Fibroblast of skin of abdomen (primary cell): Measurements from ENCODE around the gene ST6GALNAC2.

Experiments
- DNase-seq: peaks from one replicate; pipeline ENCODE4 v3.0.0-alpha.2; 2013

Gene ST6GALNAC2

GRCh38 chr17:76599694-76600460 is 14.2 kb upstream of the ST6GALNAC2 start:
- no peak for DNase-seq

- no peak for DNase-seq
These were observed 12.4 kb upstream of the ST6GALNAC2 start for GRCh38 chr17:76598004-76598439.

- no peak for DNase-seq
These were observed 11.7 kb upstream of the ST6GALNAC2 start for GRCh38 chr17:76597156-76598003.

GRCh38 chr17:76594690-76595089 is 9.0 kb upstream of the ST6GALNAC2 start:
- no peak for DNase-seq

GRCh38 chr17:76593959-76594358 is 8.3 kb upstream of the ST6GALNAC2 start:
- no peak for DNase-seq

GRCh38 chr17:76593384-76593826 is 7.7 kb upstream of the ST6GALNAC2 start:
- peak; percentile 12 for DNase-seq

- DNase-seq: no peak
These were observed 2.5 kb upstream of the ST6GALNAC2 start for GRCh38 chr17:76588182-76588581.

GRCh38 chr17:76586741-76587487 is 1.3 kb upstream of the ST6GALNAC2 start:
- no peak for DNase-seq

- no peak for DNase-seq
These were observed 519 bp downstream of the ST6GALNAC2 start for GRCh38 chr17:76585033-76585648.

GRCh38 chr17:76584427-76585032 is 1.1 kb downstream of the ST6GALNAC2 start:
- DNase-seq: no peak

- no peak for DNase-seq
These were observed 3.0 kb downstream of the ST6GALNAC2 start for GRCh38 chr17:76582660-76583059.

GRCh38 chr17:76581515-76581914 is 4.1 kb downstream of the ST6GALNAC2 start:
- DNase-seq: no peak

- DNase-seq: no peak
These were observed 6.4 kb downstream of the ST6GALNAC2 start for GRCh38 chr17:76579281-76579680.

GRCh38 chr17:76578376-76578775 is 7.3 kb downstream of the ST6GALNAC2 start:
- DNase-seq: no peak

- no peak for DNase-seq
These were observed 7.8 kb downstream of the ST6GALNAC2 start for GRCh38 chr17:76577876-76578275.

GRCh38 chr17:76576189-76576588 is 9.5 kb downstream of the ST6GALNAC2 start:
- DNase-seq: no peak

- DNase-seq: no peak
These were observed 10.1 kb downstream of the ST6GALNAC2 start for GRCh38 chr17:76575570-76575969.

- DNase-seq: no peak
These were observed 11.5 kb downstream of the ST6GALNAC2 start for GRCh38 chr17:76574166-76574565.

- DNase-seq: no peak
These were observed 12.6 kb downstream of the ST6GALNAC2 start for GRCh38 chr17:76573096-76573495.

- no peak for DNase-seq
These were observed 13.3 kb downstream of the ST6GALNAC2 start for GRCh38 chr17:76572201-76572910.

GRCh38 chr17:76570877-76571471 is 14.7 kb downstream of the ST6GALNAC2 start:
- no peak for DNase-seq
